ENCODE results near the gene MICALL1. TPM values are rescaled to one million over a fixed set of nuclear protein-coding genes. Genes with fewer than 3 reads are reported as not detected.
A peak's percentile ranks its signal among the peaks of the same experiment; 100 is the strongest.

The MICALL1 gene
- total RNA-seq, 6 experiments from 2014 or later: 37.7 to 46.5 (median 40.5) TPM

DNA sequence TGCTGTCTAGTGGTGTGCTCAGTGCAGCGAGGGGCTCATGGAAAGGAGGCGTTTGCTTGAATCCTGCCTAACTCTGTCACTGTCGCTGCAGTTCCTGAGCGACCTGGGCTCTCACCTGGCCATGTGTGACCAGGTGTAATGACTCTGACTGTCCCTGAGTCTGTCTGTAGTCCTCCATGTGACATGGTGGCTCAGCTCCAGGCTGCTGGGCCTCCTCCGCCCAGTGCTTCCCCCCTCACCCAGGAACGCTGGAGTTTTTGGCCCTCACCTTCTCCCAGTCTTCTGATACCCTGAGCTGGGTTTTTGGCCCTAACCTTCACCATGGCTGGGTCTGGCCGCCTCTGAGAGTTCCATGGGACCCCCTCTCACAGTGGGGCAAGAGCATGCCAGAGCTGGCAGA, 20.3 kb downstream of the MICALL1 start:
- Mint-ChIP-seq H3K27me3 (ENCODE audit: insufficient read depth) (no peaks in the 10 kb centered on the region; the same call in 1 of the 2 replicates), H3K9me3 (no peaks in the 10 kb centered on the region), H3K4me3 (no peak overlapping the region), H3K4me1 (ENCODE audit: low read depth) (peaks cover 9% of the 10 kb centered on the region), H3K27ac (no peak overlapping the region), H3K36me3 (ENCODE audit: low read depth) (peaks cover 10% of the 10 kb centered on the region)
- no peak for DNase-seq
- TF ChIP-seq, protein P1, sequence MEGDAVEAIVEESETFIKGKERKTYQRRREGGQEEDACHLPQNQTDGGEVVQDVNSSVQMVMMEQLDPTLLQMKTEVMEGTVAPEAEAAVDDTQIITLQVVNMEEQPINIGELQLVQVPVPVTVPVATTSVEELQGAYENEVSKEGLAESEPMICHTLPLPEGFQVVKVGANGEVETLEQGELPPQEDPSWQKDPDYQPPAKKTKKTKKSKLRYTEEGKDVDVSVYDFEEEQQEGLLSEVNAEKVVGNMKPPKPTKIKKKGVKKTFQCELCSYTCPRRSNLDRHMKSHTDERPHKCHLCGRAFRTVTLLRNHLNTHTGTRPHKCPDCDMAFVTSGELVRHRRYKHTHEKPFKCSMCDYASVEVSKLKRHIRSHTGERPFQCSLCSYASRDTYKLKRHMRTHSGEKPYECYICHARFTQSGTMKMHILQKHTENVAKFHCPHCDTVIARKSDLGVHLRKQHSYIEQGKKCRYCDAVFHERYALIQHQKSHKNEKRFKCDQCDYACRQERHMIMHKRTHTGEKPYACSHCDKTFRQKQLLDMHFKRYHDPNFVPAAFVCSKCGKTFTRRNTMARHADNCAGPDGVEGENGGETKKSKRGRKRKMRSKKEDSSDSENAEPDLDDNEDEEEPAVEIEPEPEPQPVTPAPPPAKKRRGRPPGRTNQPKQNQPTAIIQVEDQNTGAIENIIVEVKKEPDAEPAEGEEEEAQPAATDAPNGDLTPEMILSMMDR (IDR thresholded peaks at IDR 0.05): no peak

DNA sequence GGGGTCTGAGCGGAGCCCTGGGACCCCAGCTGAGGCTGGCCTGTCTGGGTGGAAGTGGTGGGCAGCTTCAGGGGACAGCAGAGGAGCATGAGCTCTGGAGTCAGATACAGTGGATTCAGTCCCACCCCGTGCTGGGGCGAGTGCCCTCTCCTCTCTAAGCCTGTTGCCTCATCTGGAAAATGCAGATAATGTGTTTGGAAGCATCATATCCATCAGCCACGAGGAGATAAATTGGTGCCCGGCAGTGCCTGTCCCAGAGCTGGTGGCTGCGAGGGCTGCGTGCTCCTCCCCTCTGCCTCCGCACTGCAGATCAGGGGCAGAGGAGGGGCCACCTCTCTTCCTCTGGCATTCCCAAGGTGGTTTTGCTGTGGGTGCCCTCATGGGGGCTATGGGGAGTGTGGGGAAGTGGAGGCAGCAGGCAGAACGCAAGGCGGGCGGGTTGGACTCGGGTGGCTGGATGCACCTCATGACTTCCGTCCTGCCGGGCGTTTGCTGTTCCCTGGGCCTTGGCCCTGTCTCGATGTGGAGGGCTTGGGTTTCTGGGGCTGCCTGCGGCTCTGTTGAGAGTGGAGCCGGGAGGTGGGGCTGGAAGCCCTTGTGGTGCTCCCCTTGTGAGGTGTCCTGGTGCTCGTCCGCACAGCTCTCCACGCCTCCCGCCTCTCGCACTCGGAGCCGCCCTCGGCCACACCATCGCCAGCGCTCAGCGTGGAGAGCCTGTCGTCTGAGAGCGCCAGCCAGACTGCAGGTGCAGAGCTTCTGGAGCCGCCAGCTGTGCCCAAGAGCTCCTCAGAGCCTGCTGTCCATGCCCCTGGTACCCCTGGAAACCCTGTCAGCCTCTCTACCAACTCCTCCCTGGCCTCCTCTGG, 20.9 kb downstream of the MICALL1 start:
- TF ChIP-seq, protein P1 (IDR thresholded peaks at IDR 0.05): no peak

DNA sequence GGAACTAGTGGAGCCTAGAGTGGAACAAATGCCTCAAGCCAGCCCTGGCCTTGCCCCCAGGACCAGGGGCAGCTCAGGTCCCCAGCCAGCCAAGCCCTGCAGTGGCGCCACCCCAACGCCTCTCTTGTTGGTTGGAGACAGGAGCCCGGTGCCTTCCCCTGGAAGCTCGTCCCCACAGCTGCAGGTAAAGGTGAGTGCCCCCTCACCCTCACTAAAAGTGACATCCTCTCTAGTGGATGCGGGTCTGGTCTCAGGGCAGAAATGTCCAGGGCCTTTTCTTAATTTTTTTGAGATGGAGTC, 21.5 kb downstream of the MICALL1 start:
- Mint-ChIP-seq H3K27ac (no peak overlapping the region), H3K36me3 (ENCODE audit: low read depth) (peaks cover 10% of the 10 kb centered on the region), H3K9me3 (no peaks in the 10 kb centered on the region), H3K4me3 (no peak overlapping the region), H3K27me3 (ENCODE audit: insufficient read depth) (no peaks in the 10 kb centered on the region; the same call in 1 of the 2 replicates), H3K4me1 (ENCODE audit: low read depth) (peaks cover 9% of the 10 kb centered on the region)
- no peak for DNase-seq
- TF ChIP-seq, protein P1 (IDR thresholded peaks at IDR 0.05): no peak

More for the DNA sequence above, 20.9 kb downstream of the MICALL1 start:
- H3K36me3 Mint-ChIP-seq (ENCODE audit: low read depth): peaks cover 10% of the 10 kb centered on the region
- H3K4me3 Mint-ChIP-seq: no peak overlapping the region
- H3K9me3 Mint-ChIP-seq: no peaks in the 10 kb centered on the region
- DNase-seq: no peak
- H3K27ac Mint-ChIP-seq: no peak overlapping the region
- H3K27me3 Mint-ChIP-seq (ENCODE audit: insufficient read depth): no peaks in the 10 kb centered on the region; the same call in 1 of the 2 replicates
- H3K4me1 Mint-ChIP-seq (ENCODE audit: low read depth): peaks cover 9% of the 10 kb centered on the region

DNA sequence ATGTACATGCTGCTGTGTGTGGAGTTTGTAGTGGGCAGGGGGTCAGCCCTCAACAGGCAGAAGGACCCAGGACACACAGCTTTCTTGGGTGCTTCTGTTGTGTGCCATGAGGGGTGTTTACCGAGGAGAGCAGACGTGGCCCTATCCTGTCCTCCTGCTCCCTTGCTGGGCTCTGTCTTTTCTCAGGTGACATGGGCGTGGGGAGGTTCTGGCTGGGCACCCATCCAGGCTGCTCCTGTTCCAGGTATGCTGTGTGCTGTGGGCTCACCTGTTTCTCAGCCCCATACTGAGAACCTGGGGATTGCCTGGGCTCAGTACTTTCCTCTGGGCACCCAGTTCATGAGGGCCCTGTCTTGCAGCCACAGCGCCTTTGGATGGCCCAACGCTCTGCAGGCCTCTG, 23.3 kb downstream of the MICALL1 start:
- Mint-ChIP-seq H3K4me1 (ENCODE audit: low read depth) (peaks cover 27% of the 10 kb centered on the region), H3K4me3 (no peak overlapping the region), H3K36me3 (ENCODE audit: low read depth) (peaks cover 14% of the 10 kb centered on the region), H3K27ac (no peak overlapping the region), H3K27me3 (ENCODE audit: insufficient read depth) (no peaks in the 10 kb centered on the region; the same call in none of the 2 replicates), H3K9me3 (no peaks in the 10 kb centered on the region)
- TF ChIP-seq, protein P1 (IDR thresholded peaks at IDR 0.05): no peak
- DNase-seq: no peak

DNA sequence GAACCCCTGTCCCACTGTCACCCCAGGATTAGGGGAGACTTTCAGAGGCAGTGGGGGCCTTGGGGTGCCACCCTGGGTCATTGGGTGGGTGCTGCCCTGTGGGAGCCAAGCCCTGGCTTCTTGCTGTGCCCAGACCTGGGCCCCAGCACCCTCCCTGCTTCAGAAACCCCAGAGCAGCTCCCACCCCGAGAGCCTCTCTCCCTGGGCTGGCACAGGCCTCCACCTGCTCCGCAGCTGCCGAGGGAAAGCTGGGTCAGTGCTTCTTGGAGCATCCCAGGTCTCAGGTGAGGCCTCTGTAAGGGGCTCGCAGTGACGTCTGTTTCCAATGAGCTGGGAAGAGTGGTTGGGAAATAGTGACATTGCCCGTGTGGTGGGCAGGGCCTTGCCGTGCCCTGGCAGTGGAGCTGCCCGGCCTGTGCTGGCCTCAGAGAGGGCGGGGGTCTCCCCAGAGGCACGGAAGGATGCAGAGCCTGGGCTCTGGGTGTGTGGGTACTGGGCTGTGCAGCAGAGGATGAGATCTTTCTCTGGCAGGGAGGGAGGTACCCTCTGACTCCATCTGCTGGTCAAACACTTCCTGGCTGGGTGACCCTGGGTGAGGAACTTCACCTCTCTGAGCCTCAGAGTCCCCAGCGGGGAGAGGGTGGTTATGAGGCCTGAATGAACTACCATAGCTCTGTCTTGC, 24.3 kb downstream of the MICALL1 start:
- peak overlapping the region; percentile 57 for H3K27ac Mint-ChIP-seq
- peaks cover 14% of the 10 kb centered on the region for H3K36me3 Mint-ChIP-seq (ENCODE audit: low read depth)
- H3K27me3 Mint-ChIP-seq (ENCODE audit: insufficient read depth): no peaks in the 10 kb centered on the region; the same call in none of the 2 replicates
- TF ChIP-seq, protein P1 (IDR thresholded peaks at IDR 0.05): peak; percentile 76
- no peaks in the 10 kb centered on the region for H3K9me3 Mint-ChIP-seq
- H3K4me3 Mint-ChIP-seq: no peak overlapping the region
- DNase-seq: peak; percentile 14
- H3K4me1 Mint-ChIP-seq (ENCODE audit: low read depth): peaks cover 27% of the 10 kb centered on the region

All from HFFc6 (cell line).